SU-DHL-6 (cell line): ENCODE measurements around the gene RASL11B.

ENCODE experiments used
- EZH2phosphoT487 ChIP-seq: fragments of 200-600 bp; sonication (generic), shearing (Covaris generic); conservative IDR thresholded peaks from 2 replicates; pipeline ENCODE4 v1.6.1; 2018; ENCODE audit warnings: mild to moderate bottlenecking, antibody characterized with exemption, low read length, moderate library complexity, mixed read lengths
- TF ChIP-seq, protein P1 (sequence below): fragments of 200-600 bp; sonication (generic); IDR thresholded peaks from one replicate; pipeline ENCODE4 v1.5.1; 2017; ENCODE audit warnings: antibody characterized with exemption, mild to moderate bottlenecking, low read length, moderate library complexity; ENCODE audit not compliant: insufficient read depth, poor library complexity, severe bottlenecking

DNA sequence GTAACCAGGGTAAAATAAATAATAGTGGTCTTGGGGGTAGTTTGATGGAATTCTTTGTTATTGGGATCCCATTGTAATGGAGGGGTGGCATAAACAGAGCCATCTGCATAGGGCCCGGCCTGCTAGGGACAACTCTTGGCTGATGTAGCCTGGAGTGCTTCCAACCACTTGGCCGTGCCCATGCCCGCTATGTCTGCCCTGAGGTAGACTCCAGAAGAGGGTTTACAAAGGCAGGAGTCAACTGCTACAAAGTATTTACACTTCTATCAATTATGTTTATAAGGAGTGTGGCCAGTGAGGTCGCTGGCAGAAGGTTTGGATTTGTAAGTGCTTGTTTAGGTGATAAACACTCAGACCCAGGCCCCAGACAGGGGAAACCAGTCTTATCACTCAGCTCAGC lies 8.1 kb downstream of the RASL11B start:
- TF ChIP-seq, protein P1, sequence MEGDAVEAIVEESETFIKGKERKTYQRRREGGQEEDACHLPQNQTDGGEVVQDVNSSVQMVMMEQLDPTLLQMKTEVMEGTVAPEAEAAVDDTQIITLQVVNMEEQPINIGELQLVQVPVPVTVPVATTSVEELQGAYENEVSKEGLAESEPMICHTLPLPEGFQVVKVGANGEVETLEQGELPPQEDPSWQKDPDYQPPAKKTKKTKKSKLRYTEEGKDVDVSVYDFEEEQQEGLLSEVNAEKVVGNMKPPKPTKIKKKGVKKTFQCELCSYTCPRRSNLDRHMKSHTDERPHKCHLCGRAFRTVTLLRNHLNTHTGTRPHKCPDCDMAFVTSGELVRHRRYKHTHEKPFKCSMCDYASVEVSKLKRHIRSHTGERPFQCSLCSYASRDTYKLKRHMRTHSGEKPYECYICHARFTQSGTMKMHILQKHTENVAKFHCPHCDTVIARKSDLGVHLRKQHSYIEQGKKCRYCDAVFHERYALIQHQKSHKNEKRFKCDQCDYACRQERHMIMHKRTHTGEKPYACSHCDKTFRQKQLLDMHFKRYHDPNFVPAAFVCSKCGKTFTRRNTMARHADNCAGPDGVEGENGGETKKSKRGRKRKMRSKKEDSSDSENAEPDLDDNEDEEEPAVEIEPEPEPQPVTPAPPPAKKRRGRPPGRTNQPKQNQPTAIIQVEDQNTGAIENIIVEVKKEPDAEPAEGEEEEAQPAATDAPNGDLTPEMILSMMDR, result no peak
- TF ChIP-seq EZH2phosphoT487, result no peak
